ENCODE results near the gene PAK1. TPM values are rescaled to one million over a fixed set of nuclear protein-coding genes. Genes with fewer than 3 reads are reported as not detected.

The PAK1 gene
- total and polyA plus RNA-seq, 2 donors (not counting 3 experiments of a cell fraction or from before 2014, with no cell fraction given), result 5.6 to 12.9 TPM

DNA sequence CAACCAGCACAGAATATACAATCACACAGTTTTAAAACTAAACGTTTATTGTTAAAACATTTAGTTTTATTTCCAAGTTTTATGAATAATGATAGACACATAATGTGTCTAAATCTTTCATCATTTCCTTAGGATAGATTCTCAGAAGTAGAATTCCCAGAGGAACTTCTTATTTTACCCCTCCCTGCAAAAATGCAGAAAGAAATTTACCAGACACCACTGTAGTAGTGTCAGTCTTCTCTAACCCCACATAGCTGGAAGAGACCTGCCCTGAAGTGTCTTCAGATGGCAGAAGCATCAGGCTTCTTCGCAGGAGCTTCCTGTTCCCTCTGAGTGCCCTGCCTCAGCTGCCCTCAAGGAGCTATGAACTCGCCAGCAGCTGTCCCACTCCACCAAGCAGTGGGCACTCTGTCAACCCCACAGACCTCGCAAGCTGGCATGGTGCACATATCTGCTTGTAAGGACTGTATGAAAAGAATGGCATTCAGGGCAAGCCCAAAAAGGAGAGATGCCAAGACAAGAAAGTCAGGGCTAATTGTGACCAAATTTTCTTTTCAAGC is 28.5 kb upstream of the PAK1 start:
- intact Hi-C loops (cut with micrococcal nuclease), result no loop called here
- dilution Hi-C loops (cut with MboI; ENCODE audit: extremely low pct_ligation_motif_present, low sequenced_read_pairs), result no loop called here
- Histone ChIP-seq H3K27me3 (ENCODE audit: control insufficient read depth in 2 of 2, insufficient read depth in 2 of 2, low read length in 2 of 2) (peaks cover 7 to 9% of the 10 kb centered on the region in 2 experiments), H3K79me2 (ENCODE audit: control insufficient read depth, insufficient read depth, low read length) (no peaks in the 10 kb centered on the region), H3K36me3 (ENCODE audit: control insufficient read depth in 2 of 2, extremely low read depth in 1 of 2, insufficient read depth in 2 of 2, low read length in 2 of 2) (no peaks in the 10 kb centered on the region), H3K9me3 (replicated peaks; ENCODE audit: control insufficient read depth, insufficient read depth, low read length) (no peaks in the 10 kb centered on the region), H2AFZ (ENCODE audit: low read depth, low read length) (no peak overlapping the region), H4K20me1 (replicated peaks; ENCODE audit: control insufficient read depth, extremely low read depth, insufficient read depth, low read length) (no peaks in the 10 kb centered on the region), H3K4me3 (replicated peaks in 1 of 3; ENCODE audit: insufficient read depth in 1 of 3, low read depth in 1 of 3, low read length in 3 of 3) (no peak overlapping the region), H3K4me2 (ENCODE audit: insufficient read depth, low read length) (no peak overlapping the region), H3K4me1 (ENCODE audit: control insufficient read depth, extremely low read depth, insufficient read depth, low read length) (peaks cover 12% of the 10 kb centered on the region), H3K27ac (ENCODE audit: insufficient read depth, low read depth, low read length) (no peak overlapping the region), H3K9me1 (replicated peaks; ENCODE audit: control insufficient read depth, extremely low read depth, insufficient read depth, low read length) (no peaks in the 10 kb centered on the region), H3K9ac (replicated peaks; ENCODE audit: extremely low read depth, insufficient read depth, low read length) (no peak overlapping the region)
- CTCF ChIA-PET, result interaction anchor here (0.6 to 1.5 kb wide), 4 partner anchors 9 to 306 kb away, joined by 3 to 4 read pairs (median 3); no protein-coding TSS in a partner anchor
- POLR2A ChIA-PET, result no interaction called here
- BruUV-seq (replicated peaks), result no TSS peak
- DNase-seq (ENCODE audit: low read depth, low spot score), result no peak
- no peak for TF ChIP-seq FOS (IDR thresholded peaks at IDR 0.05; ENCODE audit: borderline replicate concordance, insufficient read depth, low read length)
- TF ChIP-seq POLR2A (IDR thresholded peaks at IDR 0.05; ENCODE audit: low read depth, low read length), result no peak
- TF ChIP-seq MYC (IDR thresholded peaks at IDR 0.05; ENCODE audit: low read depth, low read length), result no peak
- no peak for TF ChIP-seq EZH2 (IDR thresholded peaks at IDR 0.05; ENCODE audit: borderline replicate concordance, low read depth, low read length, severe bottlenecking)
- no peak for FAIRE-seq

- no peaks in the 10 kb centered on the region for H3K36me3 ChIP-seq (ENCODE audit: control insufficient read depth in 2 of 2, extremely low read depth in 1 of 2, insufficient read depth in 2 of 2, low read length in 2 of 2)
- no peak for FAIRE-seq
- peaks cover 7% of the 10 kb centered on the region for H3K4me1 ChIP-seq (ENCODE audit: control insufficient read depth, extremely low read depth, insufficient read depth, low read length)
- H3K4me3 ChIP-seq (replicated peaks in 1 of 3; ENCODE audit: insufficient read depth in 1 of 3, low read depth in 1 of 3, low read length in 3 of 3), result no peak overlapping the region
- BruUV-seq (replicated peaks), result no TSS peak
- no peak overlapping the region for H2AFZ ChIP-seq (ENCODE audit: low read depth, low read length)
- TF ChIP-seq MAX (IDR thresholded peaks at IDR 0.05; ENCODE audit: insufficient read depth, insufficient read length) (no peak), CTCF (IDR thresholded peaks at IDR 0.05; ENCODE audit: extremely low read depth in 1 of 2, insufficient read depth in 1 of 2, low read depth in 1 of 2, low read length in 2 of 2) (no peak), FOS (IDR thresholded peaks at IDR 0.05; ENCODE audit: borderline replicate concordance, insufficient read depth, low read length) (no peak)
- H3K27ac ChIP-seq (ENCODE audit: insufficient read depth, low read depth, low read length), result no peak overlapping the region
- H3K4me2 ChIP-seq (ENCODE audit: insufficient read depth, low read length), result no peak overlapping the region
- peaks cover 8 to 10% of the 10 kb centered on the region in 2 experiments for H3K27me3 ChIP-seq (ENCODE audit: control insufficient read depth in 2 of 2, insufficient read depth in 2 of 2, low read length in 2 of 2)
- H3K9ac ChIP-seq (replicated peaks; ENCODE audit: extremely low read depth, insufficient read depth, low read length), result no peak overlapping the region
- ChIA-PET CTCF (interaction anchor here (1.0 to 1.5 kb wide), 3 partner anchors 10 to 306 kb away, joined by 3 to 4 read pairs (median 4); no protein-coding TSS in a partner anchor), POLR2A (no interaction called here)
- DNase-seq (ENCODE audit: low read depth, low spot score), result no peak
- H4K20me1 ChIP-seq (replicated peaks; ENCODE audit: control insufficient read depth, extremely low read depth, insufficient read depth, low read length), result no peaks in the 10 kb centered on the region
- H3K79me2 ChIP-seq (ENCODE audit: control insufficient read depth, insufficient read depth, low read length), result no peaks in the 10 kb centered on the region
- intact Hi-C loops (cut with micrococcal nuclease) (no loop called here), dilution Hi-C loops (cut with MboI; ENCODE audit: extremely low pct_ligation_motif_present, low sequenced_read_pairs) (no loop called here)
- no peaks in the 10 kb centered on the region for H3K9me3 ChIP-seq (replicated peaks; ENCODE audit: control insufficient read depth, insufficient read depth, low read length)
- H3K9me1 ChIP-seq (replicated peaks; ENCODE audit: control insufficient read depth, extremely low read depth, insufficient read depth, low read length), result no peaks in the 10 kb centered on the region
Observed at GRCh38 chr11:77501758-77502157, 27.9 kb upstream of the PAK1 start.

Measured in endothelial cell of umbilical vein (primary cell).